ENCODE data around the gene FXYD6. TPM values are rescaled to one million over a fixed set of nuclear protein-coding genes. Genes with fewer than 3 reads are reported as not detected.
A peak's percentile ranks its signal among the peaks of the same experiment; 100 is the strongest.

Gene FXYD6
- total RNA-seq, 4 donors from 2014 or later: 5.1 to 41.3 (median 14.0) TPM

- H3K27ac ChIP-seq: no peak overlapping the region
- TF ChIP-seq POLR2A (IDR thresholded peaks at IDR 0.05) (no peak), CTCF (IDR thresholded peaks at IDR 0.05) (no peak)
- peak overlapping the region; percentile 8 to 45 (median 34) for H3K4me3 ChIP-seq
- peaks cover 5 to 16% (median 11%) of the 10 kb centered on the region in 4 donors for H3K4me1 ChIP-seq
- no peaks in the 10 kb centered on the region for H3K36me3 ChIP-seq
- DNase-seq: no peak
- H3K9me3 ChIP-seq: no peaks in the 10 kb centered on the region
- peaks cover 0 to 27% of the 10 kb centered on the region in 2 donors for H3K27me3 ChIP-seq
Observed at GRCh38 chr11:117796456-117796871, 80.0 kb downstream of the FXYD6 start.

- Histone ChIP-seq H3K4me3 (peak overlapping the region in 2 of 4 donors; percentile 27 to 42), H3K27ac (no peak overlapping the region), H3K9me3 (no peaks in the 10 kb centered on the region), H3K27me3 (peaks cover 0 to 27% of the 10 kb centered on the region in 2 donors), H3K36me3 (no peaks in the 10 kb centered on the region), H3K4me1 (peaks cover 5 to 16% (median 11%) of the 10 kb centered on the region in 4 donors)
- TF ChIP-seq CTCF (IDR thresholded peaks at IDR 0.05) (no peak), POLR2A (IDR thresholded peaks at IDR 0.05) (no peak)
- DNase-seq: no peak
Observed at GRCh38 chr11:117795638-117796455, 80.6 kb downstream of the FXYD6 start.

DNA sequence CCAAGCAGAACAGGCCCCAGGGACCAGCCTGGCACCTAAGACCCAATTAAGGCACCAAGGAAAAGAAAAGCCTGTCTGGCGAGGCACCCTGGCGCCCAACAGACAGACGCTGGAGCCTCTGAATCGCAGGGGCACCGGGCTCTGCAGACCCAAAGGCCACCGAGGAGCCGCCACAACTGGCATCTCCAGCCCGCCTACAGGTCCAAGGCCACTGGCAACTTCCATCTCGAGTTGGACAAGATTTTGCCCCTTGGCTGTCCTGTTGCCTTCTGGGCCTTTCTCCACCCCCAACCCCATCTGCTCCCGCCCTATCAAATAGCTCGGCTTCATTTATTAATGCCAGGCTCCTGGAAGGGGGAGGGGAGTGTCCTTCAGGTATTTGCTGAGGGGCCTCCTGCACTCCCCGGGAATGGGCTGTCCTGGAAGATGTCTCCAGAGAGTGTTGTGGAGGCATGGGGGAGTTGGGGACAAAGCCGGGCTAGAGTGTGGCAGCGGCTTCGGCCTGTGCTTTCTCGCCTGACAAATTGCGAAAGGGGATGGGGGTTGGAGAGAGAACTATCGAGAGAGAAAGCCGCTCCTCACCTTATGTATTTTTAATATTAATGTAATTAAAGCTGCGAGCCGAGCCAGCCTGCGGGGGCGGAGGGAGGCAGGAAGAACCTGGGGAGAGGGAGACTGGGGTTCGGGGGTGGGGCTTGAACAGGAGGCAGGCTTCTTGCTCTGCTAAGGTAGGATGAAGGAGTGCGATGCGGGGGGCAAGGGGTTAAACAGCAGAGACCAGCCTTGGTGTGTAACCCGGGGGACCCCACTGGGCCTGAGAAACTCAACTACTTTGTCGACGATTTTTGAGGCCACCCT, 81.5 kb downstream of the FXYD6 start:
- Histone ChIP-seq H3K27me3 (peaks cover 0 to 27% of the 10 kb centered on the region in 2 donors), H3K4me3 (no peak overlapping the region), H3K4me1 (peaks cover 5 to 16% (median 11%) of the 10 kb centered on the region in 4 donors), H3K36me3 (no peaks in the 10 kb centered on the region), H3K9me3 (no peaks in the 10 kb centered on the region), H3K27ac (no peak overlapping the region)
- TF ChIP-seq CTCF (IDR thresholded peaks at IDR 0.05): no peak
- TF ChIP-seq POLR2A (IDR thresholded peaks at IDR 0.05): no peak
- DNase-seq: no peak

- H3K9me3 ChIP-seq: no peaks in the 10 kb centered on the region
- TF ChIP-seq CTCF (IDR thresholded peaks at IDR 0.05) (no peak), POLR2A (IDR thresholded peaks at IDR 0.05) (no peak)
- H3K27ac ChIP-seq: no peak overlapping the region
- H3K4me3 ChIP-seq: no peak overlapping the region
- H3K36me3 ChIP-seq: no peaks in the 10 kb centered on the region
- H3K27me3 ChIP-seq: peaks cover 0 to 27% of the 10 kb centered on the region in 2 donors
- H3K4me1 ChIP-seq: peaks cover 5 to 16% (median 11%) of the 10 kb centered on the region in 4 donors
- DNase-seq: no peak
Observed at GRCh38 chr11:117794135-117794534, 82.3 kb downstream of the FXYD6 start.

DNA sequence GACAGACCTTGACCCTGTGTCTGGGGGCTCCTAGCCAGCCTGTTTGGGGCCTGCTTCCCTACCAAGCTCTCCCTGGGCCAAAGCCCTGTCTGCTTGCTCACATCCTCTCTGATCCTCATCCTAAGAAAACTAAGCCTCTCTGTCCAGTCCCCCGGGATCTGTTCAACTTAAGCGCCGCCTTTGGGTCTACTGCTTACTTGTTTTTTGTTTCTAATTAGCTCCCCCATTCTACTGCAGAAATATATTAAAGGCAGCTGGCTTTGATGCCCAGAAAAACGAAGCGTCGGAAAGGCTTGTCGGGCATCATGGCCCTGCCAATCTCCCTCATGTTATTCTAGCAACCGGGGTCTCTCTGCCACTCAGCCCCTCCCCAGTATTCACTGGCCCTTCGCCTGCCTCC, 82.9 kb downstream of the FXYD6 start:
- TF ChIP-seq CTCF (IDR thresholded peaks at IDR 0.05) (no peak), POLR2A (IDR thresholded peaks at IDR 0.05) (no peak)
- Histone ChIP-seq H3K9me3 (no peaks in the 10 kb centered on the region), H3K36me3 (no peaks in the 10 kb centered on the region), H3K4me3 (no peak overlapping the region), H3K27me3 (peaks cover 0 to 27% of the 10 kb centered on the region in 2 donors), H3K27ac (no peak overlapping the region), H3K4me1 (peaks cover 5 to 16% (median 11%) of the 10 kb centered on the region in 4 donors)
- DNase-seq: no peak

Measured in Peyer's patch (tissue), 4 donors.